Kidney (tissue), 14 donors: ENCODE data around the gene MPPED1. TPM values are rescaled to one million over a fixed set of nuclear protein-coding genes. Genes with fewer than 3 reads are reported as not detected.

ENCODE experiments used
- DNase-seq, 5 donors: peaks; one replicate each; pipeline ENCODE4 v3.0.0-alpha.2; 2013 to 2020
- FAIRE-seq: peaks from 2 replicates; lab custom pipeline; 2012; peaks lifted over from hg19 to GRCh38; lab: Jason Lieb, UNC
- H3K27ac ChIP-seq, 2 donors: one replicate each; pipeline ENCODE4 v1.7.0; 2013; ENCODE audit warnings: low read depth in 2 of 2, low read length in 2 of 2, inconsistent platforms in 1 of 2
- H3K27me3 ChIP-seq: one replicate; pipeline ENCODE4 v1.7.1; 2013; ENCODE audit warnings: low read length, inconsistent platforms; ENCODE audit not compliant: control insufficient read depth, insufficient read depth
- H3K36me3 ChIP-seq, 3 donors: one replicate each; pipeline versions ENCODE4 v1.7.0 to v1.7.1; 2013; ENCODE audit warnings: low read length in 3 of 3, control low read depth in 1 of 3, inconsistent platforms in 1 of 3; ENCODE audit not compliant: insufficient read depth in 3 of 3, control insufficient read depth in 2 of 3
- H3K4me1 ChIP-seq, 3 donors: one replicate each; pipeline versions ENCODE4 v1.7.0 to v1.7.1; 2013; ENCODE audit warnings: low read length in 3 of 3, inconsistent platforms in 1 of 3, low read depth in 1 of 3; ENCODE audit not compliant: control insufficient read depth in 2 of 3, insufficient read depth in 2 of 3
- H3K4me3 ChIP-seq, 3 donors: one replicate each; pipeline versions ENCODE4 v1.7.0 to v1.8.1; 2013; ENCODE audit warnings: low read length in 3 of 3, control low read depth in 1 of 3, inconsistent platforms in 1 of 3
- H3K9ac ChIP-seq, 3 donors: one replicate each; pipeline versions ENCODE4 v1.7.0 to v1.7.1; 2013; ENCODE audit warnings: low read length in 3 of 3, control low read depth in 1 of 3, inconsistent platforms in 1 of 3
- H3K9me3 ChIP-seq, 3 donors: one replicate each; pipeline versions ENCODE4 v1.7.0 to v1.7.1; 2013; ENCODE audit warnings: low read length in 3 of 3, control low read depth in 1 of 3, inconsistent platforms in 1 of 3; ENCODE audit not compliant: control insufficient read depth in 2 of 3, insufficient read depth in 1 of 3
- CTCF ChIP-seq: IDR thresholded peaks from 3 replicates; pipeline ENCODE4 v1.5.1; 2012; ENCODE audit warnings: mild to moderate bottlenecking, moderate library complexity, borderline replicate concordance; ENCODE audit not compliant: insufficient read depth; ENCODE audit errors: extremely low read depth
- intact Hi-C: fragments of 100-400 bp; cut with DNase I; formaldehyde crosslinking; loops from one replicate; pipeline ENCODE4 v1.11.1; 2022
- polyA plus RNA-seq: library from polyadenylated mRNA; stranded (reverse); fragments of 350-450 nt; fragmentation: Illumina TruSeq; extraction: RNeasy Lipid Tissue Mini Kit (QIAGEN cat#74804); gene quantifications from one replicate; pipeline ENCODE4 v1.2.3, GENCODE V29; 2014; ENCODE audit warnings: low read depth, low replicate concordance; ENCODE audit not compliant: insufficient read depth
- total RNA-seq: library from RNA; stranded (reverse); fragmentation: NEBNext Ultra II Directional; extraction: Animal tissue kit (Norgen Biotek cat#: 25700); gene quantifications from one replicate; pipeline ENCODE4 v1.2.1, GENCODE V29; 2021
- donor health status: control.
- donor health status: control.
- donor health status: control.
- donor health status: control.
- donor health status: control.
- donor health status: DM: yes; HTN: yes; CAD: no.
- donor health status: Normal renal cell carcinoma (clear cell type).

MPPED1 gene
- total and polyA plus RNA-seq, 2 donors from 2014 or later: not detected

GRCh38 chr22:43506487-43506886, 94.7 kb downstream of the MPPED1 start:
- H3K9me3 ChIP-seq: peaks cover 0 to 2% (median 0%) of the 10 kb centered on the region in 3 donors
- H3K9ac ChIP-seq: no peak overlapping the region
- intact Hi-C loops: no loop called here
- no peaks in the 10 kb centered on the region for H3K27me3 ChIP-seq
- no peaks in the 10 kb centered on the region for H3K4me1 ChIP-seq
- H3K27ac ChIP-seq: no peak overlapping the region
- no peak overlapping the region for H3K4me3 ChIP-seq
- TF ChIP-seq CTCF: no peak
- DNase-seq: peak in 1 of 5 donors; percentile 31
- FAIRE-seq: no peak
- H3K36me3 ChIP-seq: no peaks in the 10 kb centered on the region

- Histone ChIP-seq H3K9ac (no peak overlapping the region), H3K27me3 (no peaks in the 10 kb centered on the region), H3K27ac (no peak overlapping the region), H3K36me3 (no peaks in the 10 kb centered on the region), H3K4me3 (no peak overlapping the region), H3K4me1 (no peaks in the 10 kb centered on the region), H3K9me3 (peaks cover 0 to 2% (median 0%) of the 10 kb centered on the region in 3 donors)
- intact Hi-C loops: no loop called here
- DNase-seq (peak in 1 of 5 donors; percentile 43), FAIRE-seq (no peak)
- no peak for TF ChIP-seq CTCF
Observed at GRCh38 chr22:43507235-43507634, 95.4 kb downstream of the MPPED1 start.

GRCh38 chr22:43508489-43508888, 96.7 kb downstream of the MPPED1 start:
- no peaks in the 10 kb centered on the region for H3K36me3 ChIP-seq
- H3K4me1 ChIP-seq: no peaks in the 10 kb centered on the region
- DNase-seq: no peak
- H3K27me3 ChIP-seq: no peaks in the 10 kb centered on the region
- intact Hi-C loops: no loop called here
- H3K9ac ChIP-seq: no peak overlapping the region
- H3K9me3 ChIP-seq: peaks cover 0 to 2% (median 0%) of the 10 kb centered on the region in 3 donors
- H3K4me3 ChIP-seq: no peak overlapping the region
- TF ChIP-seq CTCF: no peak
- H3K27ac ChIP-seq: no peak overlapping the region
- FAIRE-seq: no peak

- no peak overlapping the region for H3K9ac ChIP-seq
- no peak overlapping the region for H3K27ac ChIP-seq
Observed at GRCh38 chr22:43509337-43509736, 97.5 kb downstream of the MPPED1 start.

More at GRCh38 chr22:43509337-43509736, 97.5 kb downstream of the MPPED1 start:
- no peaks in the 10 kb centered on the region for H3K36me3 ChIP-seq
- H3K9me3 ChIP-seq: no peaks in the 10 kb centered on the region
- no peaks in the 10 kb centered on the region for H3K4me1 ChIP-seq
- no peak for TF ChIP-seq CTCF
- FAIRE-seq (no peak), DNase-seq (no peak)
- no peaks in the 10 kb centered on the region for H3K27me3 ChIP-seq
- intact Hi-C loops: no loop called here
- H3K4me3 ChIP-seq: no peak overlapping the region
